Activated T-helper 17 cell treated with anti-CD3 and anti-CD28 coated beads, Interleukin-2, amount 50 U/mL, for 72 hours (primary cell): ENCODE measurements around the gene SHH. TPM values are rescaled to one million over a fixed set of nuclear protein-coding genes. Genes with fewer than 3 reads are reported as not detected.

ENCODE experiments used
- ATAC-seq: fragments of 150-1000 bp; cut with Tn5 transposase; replicated peaks from 2 replicates; pipeline ENCODE4 v1.10.0; 2021; ENCODE audit warnings: mild to moderate bottlenecking, moderate library complexity
- H3K27ac Mint-ChIP-seq: one replicate; pipeline ENCODE4 v1.8.0; 2022; ENCODE audit warnings: mixed read lengths
- H3K27me3 Mint-ChIP-seq: one replicate; pipeline ENCODE4 v1.8.0; 2022; ENCODE audit warnings: mixed read lengths
- H3K36me3 Mint-ChIP-seq: one replicate; pipeline ENCODE4 v1.8.0; 2022; ENCODE audit warnings: low read depth, mild to moderate bottlenecking, mixed read lengths
- H3K4me1 Mint-ChIP-seq: one replicate; pipeline ENCODE4 v1.8.0; 2022; ENCODE audit warnings: mixed read lengths
- H3K4me3 Mint-ChIP-seq: one replicate; pipeline ENCODE4 v1.8.0; 2022; ENCODE audit warnings: mild to moderate bottlenecking, mixed read lengths
- H3K9me3 Mint-ChIP-seq: one replicate; pipeline ENCODE4 v1.8.0; 2022; ENCODE audit warnings: mixed read lengths
- total RNA-seq, 2 donors: library from RNA; stranded (reverse); gene quantifications; one replicate each; pipeline ENCODE4 v1.2.3, GENCODE V29; 2022

The SHH gene
- total RNA-seq, 2 donors from 2014 or later = not detected

DNA sequence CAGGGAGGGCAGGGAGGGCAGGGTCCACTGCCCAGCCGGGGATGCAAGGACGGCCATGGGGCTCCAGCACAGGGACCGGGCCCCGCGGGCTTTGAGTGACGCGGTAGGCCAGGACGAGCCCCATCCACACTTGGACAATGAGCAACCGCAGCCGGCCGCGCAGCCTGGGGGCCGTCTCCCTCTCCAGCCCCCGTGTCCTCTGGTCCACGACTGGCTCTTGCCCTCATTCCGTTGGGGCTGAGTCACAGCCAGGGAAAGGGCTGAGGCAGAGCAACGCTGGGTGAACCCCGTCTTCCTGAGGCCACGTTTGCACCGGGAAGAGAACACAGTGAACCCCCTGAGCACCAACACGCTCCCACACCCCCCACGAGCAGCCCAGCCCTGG is 23.7 kb downstream of the SHH start:
- Mint-ChIP-seq H3K4me3 (no peak overlapping the region), H3K27me3 (no peaks in the 10 kb centered on the region), H3K36me3 (peaks cover 10% of the 10 kb centered on the region), H3K27ac (no peak overlapping the region), H3K9me3 (no peaks in the 10 kb centered on the region), H3K4me1 (peaks cover 3% of the 10 kb centered on the region)
- no peak for ATAC-seq

DNA sequence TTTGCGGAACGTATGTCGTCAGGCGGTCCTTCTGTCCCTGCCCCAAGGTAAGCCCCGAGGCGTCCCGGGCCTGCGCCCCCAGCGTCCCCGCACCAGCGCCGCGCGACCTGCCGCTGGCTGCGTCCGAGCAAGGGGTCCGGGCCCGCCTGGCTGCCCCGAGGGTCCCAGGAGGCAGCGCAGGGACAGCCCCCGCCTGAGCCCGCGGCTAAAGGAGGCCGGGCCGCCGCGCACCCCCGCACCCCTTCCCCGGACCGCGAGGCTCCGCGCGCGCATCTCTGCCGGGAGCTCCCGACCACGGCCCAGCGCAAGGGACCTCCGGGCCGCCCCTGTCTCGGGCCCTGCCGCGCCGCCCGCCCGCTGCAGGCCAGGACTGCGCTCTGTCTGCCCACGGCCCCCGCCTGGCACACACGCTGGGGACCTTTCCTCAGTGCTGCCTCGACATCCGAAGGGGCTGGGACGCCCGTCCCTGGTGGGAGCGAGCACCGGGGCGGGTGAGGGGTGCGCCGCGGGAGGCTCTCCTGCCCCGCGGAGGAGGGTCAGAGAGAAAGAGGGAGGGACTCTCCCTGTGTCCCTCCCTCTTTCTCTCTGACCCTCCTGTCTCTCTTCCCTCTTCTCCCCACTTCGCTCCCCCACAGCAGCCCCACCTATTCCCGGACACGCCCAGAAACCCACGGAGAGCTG is 25.0 kb downstream of the SHH start:
- ATAC-seq = no peak
- Mint-ChIP-seq H3K36me3 (peaks cover 18% of the 10 kb centered on the region), H3K27ac (no peak overlapping the region), H3K4me3 (no peak overlapping the region), H3K9me3 (no peaks in the 10 kb centered on the region), H3K27me3 (no peaks in the 10 kb centered on the region), H3K4me1 (peaks cover 3% of the 10 kb centered on the region)

DNA sequence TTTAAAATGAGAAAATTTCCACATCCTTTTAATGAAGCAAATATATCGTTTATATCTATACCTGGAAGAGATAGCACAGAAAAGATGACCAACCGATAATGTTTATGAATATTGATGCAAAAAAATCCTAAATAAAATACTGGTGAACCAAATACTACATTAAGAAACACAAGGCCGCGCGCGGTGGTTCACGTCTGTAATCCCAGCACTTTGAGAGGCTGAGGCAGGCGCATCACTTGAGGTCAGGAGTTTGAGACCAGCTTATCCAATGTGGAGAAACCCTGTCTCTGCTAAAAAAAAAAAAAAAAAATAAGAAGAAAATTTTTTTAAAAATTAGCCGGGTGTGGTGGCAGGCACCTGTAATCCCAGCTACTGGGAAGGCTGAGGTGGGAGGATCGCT is 25.8 kb downstream of the SHH start:
- H3K27me3 Mint-ChIP-seq = no peaks in the 10 kb centered on the region
- no peak for ATAC-seq
- no peak overlapping the region for H3K27ac Mint-ChIP-seq
- no peak overlapping the region for H3K4me3 Mint-ChIP-seq
- peaks cover 26% of the 10 kb centered on the region for H3K36me3 Mint-ChIP-seq
- peaks cover 3% of the 10 kb centered on the region for H3K4me1 Mint-ChIP-seq
- no peaks in the 10 kb centered on the region for H3K9me3 Mint-ChIP-seq

DNA sequence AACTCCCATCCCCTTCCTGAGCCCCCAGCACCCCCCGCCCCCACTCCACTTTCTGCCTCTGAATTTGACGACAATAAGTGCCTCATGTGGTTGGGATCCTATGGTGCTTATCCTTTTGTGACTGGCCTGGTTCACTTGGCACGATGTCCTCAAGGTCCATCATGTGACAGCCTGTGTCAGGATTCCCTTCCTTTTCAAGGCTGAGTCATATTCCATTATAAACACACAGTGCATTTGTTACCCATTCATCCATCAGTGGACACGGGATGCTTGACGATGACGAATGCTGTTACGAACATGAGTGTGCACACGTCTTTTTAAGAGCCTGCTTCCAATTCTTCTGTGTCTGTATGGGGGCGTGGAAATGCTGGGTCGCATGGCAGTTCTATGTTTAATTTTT is 26.7 kb downstream of the SHH start:
- Mint-ChIP-seq H3K36me3 (peaks cover 35% of the 10 kb centered on the region), H3K4me3 (no peak overlapping the region), H3K4me1 (peaks cover 3% of the 10 kb centered on the region), H3K9me3 (no peaks in the 10 kb centered on the region), H3K27ac (no peak overlapping the region), H3K27me3 (no peaks in the 10 kb centered on the region)
- ATAC-seq = no peak

DNA sequence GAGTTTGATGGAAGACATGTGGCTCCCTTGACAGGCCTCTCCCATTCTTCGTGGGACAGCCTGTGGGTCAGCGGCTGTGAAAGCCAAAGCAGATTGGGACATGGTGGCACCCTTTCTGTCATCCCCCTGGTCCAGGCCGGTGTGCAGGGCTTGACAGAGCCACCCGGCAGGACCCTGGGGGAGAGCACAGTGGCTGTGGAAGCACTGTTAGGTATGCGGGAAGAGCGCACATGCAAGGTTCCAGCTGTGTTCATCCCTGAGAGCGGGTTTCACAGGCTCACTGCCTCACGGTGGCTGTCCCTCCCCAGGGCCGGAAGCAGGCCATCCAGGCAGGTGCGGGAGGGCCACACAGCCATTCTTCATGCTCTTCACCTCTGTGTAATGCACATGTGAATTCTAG is 29.8 kb downstream of the SHH start:
- ATAC-seq = no peak
- Mint-ChIP-seq H3K27me3 (no peaks in the 10 kb centered on the region), H3K36me3 (peaks cover 66% of the 10 kb centered on the region), H3K9me3 (no peaks in the 10 kb centered on the region), H3K4me3 (no peak overlapping the region), H3K27ac (no peak overlapping the region), H3K4me1 (peaks cover 9% of the 10 kb centered on the region)

DNA sequence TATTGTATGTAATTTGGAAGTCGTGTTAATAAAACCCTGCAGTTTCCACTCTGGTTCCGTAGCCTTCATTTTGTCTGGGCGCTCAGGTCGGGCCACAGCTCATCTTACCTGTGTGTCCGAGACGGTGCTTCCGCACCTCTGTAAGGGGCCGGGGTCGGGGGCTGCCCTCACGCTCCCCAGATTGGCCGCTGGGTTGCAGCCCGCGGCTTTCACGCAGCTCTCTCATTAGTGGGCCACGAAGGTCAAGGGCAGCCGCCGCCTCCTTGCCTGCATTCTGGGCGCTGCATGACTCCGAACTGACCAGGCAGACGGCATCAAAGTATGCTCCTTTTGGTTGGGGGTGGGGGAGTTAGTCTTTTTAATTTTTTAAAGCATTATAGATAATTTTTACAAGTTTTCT is 30.8 kb downstream of the SHH start:
- no peak overlapping the region for H3K27ac Mint-ChIP-seq
- peaks cover 76% of the 10 kb centered on the region for H3K36me3 Mint-ChIP-seq
- H3K9me3 Mint-ChIP-seq = no peaks in the 10 kb centered on the region
- peaks cover 9% of the 10 kb centered on the region for H3K4me1 Mint-ChIP-seq
- H3K4me3 Mint-ChIP-seq = no peak overlapping the region
- H3K27me3 Mint-ChIP-seq = no peaks in the 10 kb centered on the region
- no peak for ATAC-seq

DNA sequence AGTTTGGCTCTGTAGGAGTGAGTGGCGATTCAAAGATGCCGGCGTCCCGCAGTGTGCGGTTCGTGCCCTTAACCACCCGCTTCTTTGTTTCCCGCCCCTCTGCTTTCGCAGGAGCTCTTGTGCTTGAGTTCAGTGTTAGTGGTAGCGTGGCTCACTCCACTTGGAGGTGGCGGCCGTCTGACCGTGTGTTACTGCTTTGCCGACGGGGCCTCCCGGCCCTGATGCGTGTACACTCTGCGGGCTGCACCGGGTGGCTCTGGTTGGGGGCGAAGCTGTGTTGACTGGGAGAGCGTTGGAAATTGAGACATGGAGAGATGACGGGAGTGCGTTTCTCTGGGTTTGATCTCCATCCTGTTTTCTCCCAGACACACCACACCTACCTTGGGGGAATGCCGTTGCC is 31.4 kb downstream of the SHH start:
- Mint-ChIP-seq H3K27ac (no peak overlapping the region), H3K27me3 (no peaks in the 10 kb centered on the region), H3K36me3 (peaks cover 82% of the 10 kb centered on the region), H3K4me3 (no peak overlapping the region), H3K9me3 (no peaks in the 10 kb centered on the region), H3K4me1 (peaks cover 6% of the 10 kb centered on the region)
- no peak for ATAC-seq

DNA sequence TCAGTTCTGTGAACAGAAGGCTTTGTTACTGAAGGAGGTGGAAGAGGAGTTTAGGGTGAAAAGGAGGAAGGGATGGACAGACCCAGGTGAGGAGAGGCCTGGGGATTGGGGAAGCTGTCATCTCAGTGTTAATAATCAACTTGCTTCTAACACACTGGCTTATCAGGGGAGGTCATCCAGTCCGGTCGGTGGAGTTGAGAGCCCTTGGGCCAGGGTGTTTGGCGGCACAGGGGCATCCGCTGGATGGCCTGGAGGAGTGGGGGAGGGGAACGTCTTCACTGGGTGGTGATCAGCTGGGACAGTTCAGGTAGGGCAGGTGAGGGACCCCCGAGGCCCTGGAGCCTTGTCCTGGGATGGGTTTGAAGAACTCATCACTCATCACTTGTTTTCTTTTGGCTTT is 33.9 kb downstream of the SHH start:
- Mint-ChIP-seq H3K27ac (peak overlapping the region; percentile 19), H3K4me3 (no peak overlapping the region), H3K4me1 (peaks cover 6% of the 10 kb centered on the region), H3K27me3 (no peaks in the 10 kb centered on the region), H3K9me3 (no peaks in the 10 kb centered on the region), H3K36me3 (peaks cover 96% of the 10 kb centered on the region)
- ATAC-seq = no peak

DNA sequence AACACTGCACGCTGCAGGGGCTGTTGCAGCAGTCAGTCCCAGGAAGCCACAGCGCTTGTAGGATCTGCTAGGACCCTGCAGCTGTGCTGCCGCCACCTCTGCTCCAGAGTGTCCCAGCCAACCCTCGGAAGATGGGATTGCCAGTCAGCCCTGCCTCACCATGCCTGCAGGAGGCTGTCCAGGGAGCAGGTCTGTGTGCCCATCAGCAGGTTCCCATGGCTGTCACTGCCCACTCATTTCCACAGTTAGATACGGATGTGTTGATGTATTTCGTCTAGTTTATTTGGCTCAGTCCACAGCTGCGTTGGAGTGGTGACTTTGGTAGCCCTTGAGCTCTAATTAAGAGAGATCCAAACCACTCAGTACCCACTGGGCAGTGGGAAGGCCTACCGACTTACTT is 35.7 kb downstream of the SHH start:
- Mint-ChIP-seq H3K27ac (no peak overlapping the region), H3K36me3 (peaks cover 98% of the 10 kb centered on the region), H3K4me3 (no peak overlapping the region), H3K9me3 (no peaks in the 10 kb centered on the region), H3K4me1 (peaks cover 6% of the 10 kb centered on the region), H3K27me3 (no peaks in the 10 kb centered on the region)
- no peak for ATAC-seq

DNA sequence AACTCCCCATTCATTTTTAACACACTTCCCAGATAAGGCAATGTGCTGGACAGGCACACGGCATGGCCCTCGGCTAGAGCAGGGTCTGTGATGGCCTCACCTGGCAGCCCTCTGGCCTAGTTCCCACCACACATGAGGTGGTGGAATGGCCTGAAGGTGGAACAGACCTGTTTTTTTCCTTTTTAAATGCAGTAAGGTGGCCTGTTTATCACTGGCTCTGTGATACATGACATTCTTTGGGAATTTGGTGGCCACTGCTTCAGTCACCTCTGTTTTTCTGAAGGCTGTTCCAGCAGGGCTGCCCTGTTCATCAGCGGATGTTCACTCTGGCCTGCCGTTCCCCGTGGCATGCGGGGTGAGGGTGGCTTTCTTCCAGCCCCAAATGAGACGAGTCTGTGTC is 36.6 kb downstream of the SHH start:
- H3K9me3 Mint-ChIP-seq = no peaks in the 10 kb centered on the region
- H3K4me3 Mint-ChIP-seq = no peak overlapping the region
- peaks cover 98% of the 10 kb centered on the region for H3K36me3 Mint-ChIP-seq
- ATAC-seq = no peak
- no peaks in the 10 kb centered on the region for H3K27me3 Mint-ChIP-seq
- H3K4me1 Mint-ChIP-seq = peaks cover 6% of the 10 kb centered on the region
- no peak overlapping the region for H3K27ac Mint-ChIP-seq

DNA sequence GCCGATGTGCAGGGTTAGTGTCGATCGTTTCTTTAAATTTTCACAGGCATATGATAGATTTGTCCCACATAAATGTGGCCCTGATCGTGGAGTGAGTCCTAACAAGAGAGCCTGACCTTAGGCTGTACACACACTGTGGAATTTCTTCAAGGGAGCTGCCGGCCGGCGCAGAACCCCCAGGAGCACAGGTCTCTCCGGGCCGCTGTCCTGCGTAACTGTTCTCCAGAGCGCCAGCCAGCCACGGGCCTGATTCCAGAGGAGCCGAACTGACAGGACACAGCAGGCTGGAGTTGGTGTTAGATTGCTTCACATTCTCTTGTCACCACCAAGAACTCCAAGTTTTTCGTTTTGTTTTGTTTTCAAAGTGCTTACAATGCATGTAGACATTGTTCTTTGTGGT is 37.3 kb downstream of the SHH start:
- ATAC-seq = no peak
- peaks cover 98% of the 10 kb centered on the region for H3K36me3 Mint-ChIP-seq
- no peaks in the 10 kb centered on the region for H3K27me3 Mint-ChIP-seq
- no peak overlapping the region for H3K27ac Mint-ChIP-seq
- peaks cover 7% of the 10 kb centered on the region for H3K4me1 Mint-ChIP-seq
- H3K4me3 Mint-ChIP-seq = no peak overlapping the region
- H3K9me3 Mint-ChIP-seq = no peaks in the 10 kb centered on the region

DNA sequence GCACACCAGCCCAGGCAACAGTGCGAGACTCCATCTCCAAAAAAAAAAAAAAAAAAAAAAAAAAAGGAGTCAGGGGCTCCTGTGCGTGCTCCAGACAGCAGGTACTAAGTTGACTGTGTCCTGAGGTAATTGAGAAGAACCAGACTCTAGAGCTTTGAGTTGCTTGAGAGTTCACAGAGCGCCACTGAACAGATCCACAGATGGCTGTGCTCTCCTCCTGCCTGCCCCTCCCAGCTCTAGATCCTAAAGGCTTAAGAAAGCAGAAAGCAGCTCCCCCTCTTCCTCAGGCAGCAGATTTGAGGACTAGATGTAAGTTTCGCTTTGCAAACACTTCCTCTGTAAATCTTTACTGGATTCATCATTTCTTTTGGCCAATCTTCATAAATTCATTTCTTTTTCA is 38.7 kb downstream of the SHH start:
- H3K36me3 Mint-ChIP-seq = peaks cover 98% of the 10 kb centered on the region
- H3K4me3 Mint-ChIP-seq = no peak overlapping the region
- H3K27me3 Mint-ChIP-seq = no peaks in the 10 kb centered on the region
- ATAC-seq = no peak
- H3K27ac Mint-ChIP-seq = no peak overlapping the region
- no peaks in the 10 kb centered on the region for H3K9me3 Mint-ChIP-seq
- H3K4me1 Mint-ChIP-seq = peaks cover 10% of the 10 kb centered on the region

DNA sequence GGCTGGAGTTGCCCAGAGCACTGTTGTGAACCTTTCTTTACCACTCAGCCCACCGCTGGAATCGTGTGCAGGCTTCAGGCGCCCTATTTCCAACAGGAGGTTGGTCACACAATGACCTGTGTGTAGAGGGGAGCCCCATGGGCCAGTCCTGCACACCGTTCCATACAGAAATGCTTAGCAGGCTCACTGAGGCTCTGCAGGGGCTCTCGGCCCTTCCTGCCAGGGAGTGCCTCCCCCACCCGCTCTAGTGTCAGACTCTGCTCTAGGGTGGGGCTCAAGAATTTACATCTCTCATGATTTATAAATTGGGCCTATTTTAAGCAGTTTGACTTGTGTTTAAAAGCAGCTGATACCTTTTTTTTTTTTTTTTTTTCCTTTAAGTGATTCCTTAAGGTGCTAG is 42.0 kb downstream of the SHH start:
- Mint-ChIP-seq H3K27ac (no peak overlapping the region), H3K4me3 (no peak overlapping the region), H3K4me1 (peaks cover 13% of the 10 kb centered on the region), H3K9me3 (no peaks in the 10 kb centered on the region), H3K27me3 (no peaks in the 10 kb centered on the region), H3K36me3 (peaks cover 98% of the 10 kb centered on the region)
- ATAC-seq = no peak

DNA sequence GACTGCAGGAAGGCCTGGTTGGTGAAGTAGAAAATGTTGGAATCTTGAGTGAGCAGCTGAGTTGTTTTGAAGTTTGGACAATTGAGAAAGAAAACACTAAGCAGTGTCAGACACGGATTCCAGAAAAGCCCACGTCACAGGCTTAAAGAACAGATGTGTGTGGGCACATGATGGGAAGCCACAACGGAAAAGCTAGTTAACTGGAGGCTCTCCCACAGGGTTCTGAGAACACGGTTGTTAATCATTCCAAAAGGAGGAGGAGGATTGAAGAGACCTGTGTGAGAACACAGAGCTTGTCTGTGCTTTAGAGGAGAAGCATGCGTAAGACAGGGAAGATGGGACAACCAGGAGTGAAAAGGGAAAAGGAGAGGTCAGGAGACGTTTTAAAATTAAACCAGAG is 42.6 kb downstream of the SHH start:
- Mint-ChIP-seq H3K27ac (peak overlapping the region; percentile 58), H3K4me1 (peaks cover 14% of the 10 kb centered on the region)

DNA sequence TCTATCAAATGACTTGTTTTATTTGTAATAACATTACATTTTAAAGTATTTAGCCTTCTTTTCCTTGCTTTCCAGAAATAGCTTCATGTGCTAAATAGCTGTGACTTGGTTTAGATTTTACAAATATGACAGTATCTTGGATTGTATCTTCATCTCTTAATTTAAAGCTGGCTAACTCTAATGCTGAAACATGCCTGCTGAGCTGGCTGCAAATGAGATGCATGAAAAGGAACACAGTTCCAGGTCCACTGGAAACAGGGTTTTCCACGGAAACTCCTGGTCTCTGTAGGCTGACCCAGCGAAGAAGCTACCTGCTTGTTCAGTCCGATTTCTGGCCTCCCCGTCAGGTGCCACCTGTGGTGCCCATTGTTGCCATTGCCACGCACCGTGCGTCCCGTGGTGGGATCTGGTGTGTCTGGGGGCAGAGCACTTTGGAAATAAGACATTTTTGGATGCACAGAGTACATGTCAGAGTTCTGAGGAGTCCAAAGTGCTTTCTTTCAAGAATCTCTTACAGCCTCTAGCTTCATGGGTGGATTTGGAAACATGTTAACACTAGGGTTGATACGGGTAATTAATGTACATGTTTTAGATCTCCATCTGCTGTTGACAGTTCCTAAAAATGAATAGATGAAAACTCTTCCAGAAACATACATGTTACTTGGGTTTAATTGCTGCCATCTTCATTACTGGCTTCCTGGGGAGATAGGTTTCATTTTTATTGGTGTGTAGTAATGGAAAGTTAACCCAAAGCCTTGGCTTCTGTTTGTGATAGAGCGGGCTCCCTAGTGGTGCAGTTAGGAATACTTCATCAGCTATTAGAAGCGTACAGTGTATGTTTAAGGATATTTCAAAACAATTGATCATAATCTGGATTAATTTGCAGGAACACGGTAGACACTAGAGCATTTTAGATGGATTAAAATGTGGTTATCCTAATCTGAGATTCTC is 45.0 kb downstream of the SHH start:
- H3K36me3 Mint-ChIP-seq = peaks cover 99% of the 10 kb centered on the region
- H3K27ac Mint-ChIP-seq = peak overlapping the region; percentile 57
- H3K4me1 Mint-ChIP-seq = peaks cover 38% of the 10 kb centered on the region
- no peaks in the 10 kb centered on the region for H3K27me3 Mint-ChIP-seq
- H3K9me3 Mint-ChIP-seq = no peaks in the 10 kb centered on the region
- ATAC-seq = no peak
- H3K4me3 Mint-ChIP-seq = no peak overlapping the region

More for the DNA sequence above, 42.6 kb downstream of the SHH start:
- ATAC-seq = no peak
- Mint-ChIP-seq H3K36me3 (peaks cover 98% of the 10 kb centered on the region), H3K9me3 (no peaks in the 10 kb centered on the region), H3K27me3 (no peaks in the 10 kb centered on the region), H3K4me3 (no peak overlapping the region)
